ENCODE data around the gene RTN3. TPM values are rescaled to one million over a fixed set of nuclear protein-coding genes. Genes with fewer than 3 reads are reported as not detected.
A peak's percentile ranks its signal among the peaks of the same experiment; 100 is the strongest.

RTN3 gene
- total RNA-seq, 4 donors from 2014 or later, result 161 to 221 (median 193) TPM

DNA sequence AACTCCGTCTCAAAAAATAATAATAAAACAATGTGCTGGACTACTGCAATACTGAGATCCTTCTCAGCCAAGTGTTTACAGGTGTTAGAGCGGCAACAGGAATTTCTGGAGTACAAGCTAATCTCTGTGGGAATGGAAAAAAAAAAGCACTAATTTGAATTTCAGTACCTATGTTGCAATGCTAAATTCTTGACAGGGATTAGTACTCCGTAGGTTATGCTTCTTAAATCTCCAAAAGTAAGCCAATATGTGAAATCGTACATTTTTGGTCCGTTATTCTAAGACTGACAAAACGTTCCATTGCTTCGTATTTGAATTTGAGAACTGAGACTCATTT lies 11.2 kb upstream of the RTN3 start:
- H3K27me3 ChIP-seq, result no peaks in the 10 kb centered on the region
- no peaks in the 10 kb centered on the region for H3K9me3 ChIP-seq
- peak overlapping the region; percentile 99 for H3K27ac ChIP-seq
- DNase-seq (ENCODE audit: low spot score in 2 of 2), result no peak
- 14% methylated on average over 7 of the region's 7 CpGs for WGBS
- TF ChIP-seq, protein P1, sequence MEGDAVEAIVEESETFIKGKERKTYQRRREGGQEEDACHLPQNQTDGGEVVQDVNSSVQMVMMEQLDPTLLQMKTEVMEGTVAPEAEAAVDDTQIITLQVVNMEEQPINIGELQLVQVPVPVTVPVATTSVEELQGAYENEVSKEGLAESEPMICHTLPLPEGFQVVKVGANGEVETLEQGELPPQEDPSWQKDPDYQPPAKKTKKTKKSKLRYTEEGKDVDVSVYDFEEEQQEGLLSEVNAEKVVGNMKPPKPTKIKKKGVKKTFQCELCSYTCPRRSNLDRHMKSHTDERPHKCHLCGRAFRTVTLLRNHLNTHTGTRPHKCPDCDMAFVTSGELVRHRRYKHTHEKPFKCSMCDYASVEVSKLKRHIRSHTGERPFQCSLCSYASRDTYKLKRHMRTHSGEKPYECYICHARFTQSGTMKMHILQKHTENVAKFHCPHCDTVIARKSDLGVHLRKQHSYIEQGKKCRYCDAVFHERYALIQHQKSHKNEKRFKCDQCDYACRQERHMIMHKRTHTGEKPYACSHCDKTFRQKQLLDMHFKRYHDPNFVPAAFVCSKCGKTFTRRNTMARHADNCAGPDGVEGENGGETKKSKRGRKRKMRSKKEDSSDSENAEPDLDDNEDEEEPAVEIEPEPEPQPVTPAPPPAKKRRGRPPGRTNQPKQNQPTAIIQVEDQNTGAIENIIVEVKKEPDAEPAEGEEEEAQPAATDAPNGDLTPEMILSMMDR (IDR thresholded peaks at IDR 0.05), result no peak
- TF ChIP-seq EP300 (IDR thresholded peaks at IDR 0.05) (no peak), POLR2A (IDR thresholded peaks at IDR 0.05) (no peak)
- peak overlapping the region; percentile 89 for H3K4me3 ChIP-seq
- peaks cover 55% of the 10 kb centered on the region for H3K4me1 ChIP-seq
- H3K36me3 ChIP-seq, result no peaks in the 10 kb centered on the region

DNA sequence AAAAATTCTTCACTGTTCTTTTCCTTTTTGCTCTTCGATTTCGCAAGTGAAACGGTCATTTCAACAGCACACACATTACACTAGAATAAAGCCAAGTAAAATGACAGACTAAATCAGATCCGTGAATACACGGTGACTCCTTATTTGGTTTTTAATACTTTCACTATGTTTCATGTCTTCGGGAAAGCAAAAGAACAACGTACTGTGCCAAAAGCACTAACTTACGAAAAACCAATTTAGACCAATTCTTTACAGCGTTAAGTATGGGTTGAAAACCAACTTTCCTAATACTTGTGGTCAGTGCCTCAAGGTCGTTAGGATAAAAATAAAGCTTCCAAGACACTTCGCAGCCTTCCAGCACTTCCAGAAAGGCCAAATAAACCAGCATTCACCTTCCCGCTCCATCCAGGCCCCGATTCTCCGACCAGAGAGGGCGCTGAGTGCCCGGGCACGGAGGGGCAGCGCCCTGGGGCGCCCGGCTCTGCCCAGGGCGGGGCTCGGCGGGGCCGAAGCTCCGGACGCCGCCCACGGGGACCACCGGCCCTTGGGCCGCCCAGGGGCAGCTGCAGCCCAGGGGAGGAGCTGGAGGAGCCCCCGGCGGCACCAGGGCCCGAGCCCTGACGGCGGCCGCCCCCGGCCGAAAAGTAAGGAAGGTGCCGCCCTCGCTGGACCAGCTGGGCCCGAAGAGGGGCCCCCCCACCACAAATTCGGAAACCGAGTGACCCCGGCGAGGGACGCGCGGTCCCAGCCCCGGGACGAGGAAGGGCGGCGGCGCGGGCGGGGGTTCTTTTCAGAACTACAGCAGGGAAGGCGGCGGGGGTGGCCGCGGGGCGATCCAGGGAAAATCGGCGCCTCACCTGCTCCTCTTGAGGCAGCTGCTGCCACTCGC lies 10.6 kb upstream of the RTN3 start:
- peaks cover 51% of the 10 kb centered on the region for H3K4me1 ChIP-seq
- DNase-seq (ENCODE audit: low spot score in 2 of 2), result no peak
- WGBS, result under 1% methylated on average over 31 of the region's 63 CpGs

DNA sequence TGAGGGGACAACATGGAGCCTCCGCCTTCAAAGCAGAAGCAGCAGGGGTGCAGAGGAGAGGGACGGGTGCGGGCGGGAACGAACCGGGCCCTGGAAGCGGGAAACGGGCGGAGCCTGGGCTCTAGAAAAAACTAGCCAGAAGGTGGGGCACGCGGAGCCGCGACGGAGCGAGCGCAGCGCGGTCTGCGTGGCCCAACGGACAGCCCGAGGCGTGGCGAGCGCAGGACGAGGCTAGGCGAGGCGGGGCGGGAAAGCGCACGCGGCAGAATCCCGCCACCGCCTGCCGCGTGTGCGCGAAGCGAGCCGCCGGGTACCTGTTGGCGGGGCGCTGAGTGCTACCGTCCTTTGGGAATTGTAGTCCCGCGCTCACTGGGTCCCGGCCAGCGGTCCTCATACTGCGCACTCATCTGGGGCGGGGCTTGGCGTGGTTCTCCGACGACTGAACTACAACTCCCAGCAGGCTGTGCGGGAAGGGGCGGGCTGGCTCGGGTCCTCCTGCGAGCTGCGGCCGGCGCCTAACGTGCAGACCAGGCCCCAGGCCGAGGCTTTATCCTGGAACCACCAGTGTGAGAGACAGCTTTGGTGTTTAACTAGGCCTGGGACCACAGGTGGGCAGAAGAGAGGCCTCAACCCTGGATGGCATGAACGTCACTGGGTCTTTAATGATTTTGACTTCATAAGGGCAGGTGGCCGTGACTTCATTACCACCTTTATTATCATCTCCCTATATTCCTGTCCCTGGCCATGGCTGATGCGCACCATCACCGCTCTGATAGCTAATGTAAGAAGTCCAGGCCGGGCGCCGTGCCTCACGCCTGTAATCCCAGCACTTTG lies 9.8 kb upstream of the RTN3 start, which contains the start of gene ATL3:
ATL3 (minus strand) TSS at position 55 of the 834 bp plus-strand sequence; CDS start at position 14, 41 bp downstream.
- H3K4me3 ChIP-seq, result peak within 1 kb of the TSS; percentile 89
- WGBS, result 18% methylated on average over 38 of the region's 69 CpGs

More for the DNA sequence above, 10.6 kb upstream of the RTN3 start:
- H3K27me3 ChIP-seq, result no peaks in the 10 kb centered on the region
- no peaks in the 10 kb centered on the region for H3K9me3 ChIP-seq
- TF ChIP-seq EP300 (IDR thresholded peaks at IDR 0.05), result no peak
- peak in 1 of 3 donors; percentile 0 for TF ChIP-seq POLR2AphosphoS5 (IDR thresholded peaks at IDR 0.05)
- TF ChIP-seq, protein P1 (IDR thresholded peaks at IDR 0.05), result peak in 1 of 2 donors; percentile 20
- TF ChIP-seq POLR2A (IDR thresholded peaks at IDR 0.05), result peak in 1 of 2 donors; percentile 10
- H3K27ac ChIP-seq, result peak overlapping the region; percentile 99
- H3K36me3 ChIP-seq, result no peaks in the 10 kb centered on the region
- H3K4me3 ChIP-seq, result peak overlapping the region; percentile 89

DNA sequence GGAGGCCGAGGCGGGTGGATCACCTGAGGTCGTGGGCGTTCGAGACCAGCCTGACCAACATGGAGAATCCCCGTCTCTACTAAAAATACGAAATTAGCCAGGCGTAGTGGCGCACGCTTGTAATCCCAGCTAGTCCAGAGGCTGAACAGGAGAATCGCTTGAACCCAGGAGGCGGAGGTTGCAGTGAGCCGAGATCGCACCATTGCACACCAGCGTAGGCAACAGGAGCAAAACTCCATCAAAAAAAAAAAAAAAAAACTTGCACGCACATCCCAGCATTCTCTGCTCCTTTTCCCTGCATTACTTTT lies 9.2 kb upstream of the RTN3 start:
- Histone ChIP-seq H3K4me3 (no peak overlapping the region), H3K27ac (peak overlapping the region; percentile 99), H3K36me3 (no peaks in the 10 kb centered on the region), H3K27me3 (no peaks in the 10 kb centered on the region), H3K9me3 (no peaks in the 10 kb centered on the region), H3K4me1 (peaks cover 37% of the 10 kb centered on the region)
- WGBS, result 96% methylated on average over 16 of the region's 16 CpGs
- peak; percentile 15 for TF ChIP-seq EP300 (IDR thresholded peaks at IDR 0.05)
- TF ChIP-seq, protein P1 (IDR thresholded peaks at IDR 0.05), result no peak
- no peak for DNase-seq (ENCODE audit: low spot score in 2 of 2)

More for the DNA sequence above, 9.8 kb upstream of the RTN3 start, which contains the start of gene ATL3:
- TF ChIP-seq, protein P1 (IDR thresholded peaks at IDR 0.05), result no peak
- TF ChIP-seq EP300 (IDR thresholded peaks at IDR 0.05) (no peak), POLR2AphosphoS5 (IDR thresholded peaks at IDR 0.05) (peak; percentile 0 to 86 (median 81)), POLR2A (IDR thresholded peaks at IDR 0.05) (peak in 1 of 2 donors; percentile 56)
- Histone ChIP-seq H3K4me1 (peaks cover 43% of the 10 kb centered on the region), H3K27me3 (no peaks in the 10 kb centered on the region), H3K9me3 (no peaks in the 10 kb centered on the region), H3K36me3 (no peaks in the 10 kb centered on the region), H3K27ac (peak within 1 kb of the TSS; percentile 99)
- peak; percentile 98 to 99 for DNase-seq (ENCODE audit: low spot score in 2 of 2)
